ENCODE measurements around the gene U2SURP. TPM values are rescaled to one million over a fixed set of nuclear protein-coding genes. Genes with fewer than 3 reads are reported as not detected.

U2SURP gene
- total and polyA plus RNA-seq, 12 donors = 14.1 to 49.3 (median 40.2) TPM

DNA sequence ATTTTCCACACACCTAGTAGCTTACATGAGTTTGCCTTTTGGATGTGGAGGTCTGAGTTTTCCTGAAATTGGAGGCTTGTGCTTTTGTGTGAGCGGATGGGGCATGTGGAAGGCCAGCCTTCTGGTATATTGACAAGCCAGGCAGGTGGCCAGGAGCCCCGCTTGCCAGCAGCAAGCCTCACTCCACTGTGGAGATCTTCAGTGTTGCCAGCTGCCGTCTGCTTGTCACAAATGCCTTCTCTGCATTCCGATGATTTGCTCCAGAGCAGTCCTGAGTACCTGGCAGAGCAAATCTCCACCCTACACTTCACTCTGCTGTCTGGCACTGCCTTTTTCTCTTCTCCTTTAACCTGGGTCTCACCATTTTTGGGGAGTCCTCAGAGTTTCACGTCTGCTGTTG lies 89.1 kb downstream of the U2SURP start:
- WGBS, 2 donors = 45 to 46% methylated on average over 5 of the region's 5 CpGs
- peak in 4 of 8 donors; percentile 22 to 73 (median 44) for ATAC-seq

DNA sequence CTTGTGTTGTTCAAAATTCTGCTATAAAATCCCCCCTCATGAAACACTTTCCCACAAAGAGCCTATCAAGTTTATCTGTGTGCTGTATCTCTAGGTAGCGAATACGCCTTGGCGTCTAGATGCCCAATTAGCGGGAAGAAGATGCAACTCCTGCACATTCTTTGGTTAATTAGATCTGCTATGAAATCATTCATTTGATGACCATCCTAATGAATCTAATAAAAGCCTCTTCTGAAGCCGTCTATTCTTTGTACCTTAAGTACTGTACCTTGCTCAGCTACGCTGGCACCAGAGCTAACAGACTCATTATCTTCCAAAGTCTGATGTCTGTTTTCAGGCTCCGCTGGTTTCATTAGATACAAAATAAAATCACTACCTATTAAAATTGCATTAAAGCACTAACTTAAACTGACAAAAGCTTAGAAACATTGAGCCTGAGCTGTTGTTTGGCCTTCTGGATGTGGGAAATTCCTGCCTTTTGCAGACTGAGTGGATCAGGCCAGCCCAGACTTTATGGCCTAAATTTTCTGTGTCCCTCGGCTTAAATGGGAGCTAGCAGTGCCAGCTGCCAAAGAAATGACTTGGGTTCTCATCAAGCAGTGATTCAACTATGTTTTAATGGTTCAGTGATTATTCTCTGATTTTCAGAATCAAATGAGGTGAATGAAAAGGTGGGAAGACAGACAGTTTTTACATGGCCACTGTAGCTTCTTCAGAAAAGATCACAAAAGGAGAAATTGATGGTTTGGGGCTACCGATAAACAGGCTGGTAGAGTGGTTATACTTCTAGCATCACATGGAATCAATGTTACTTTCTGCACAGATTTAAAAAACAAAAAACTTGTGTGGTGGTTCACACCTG lies 89.8 kb downstream of the U2SURP start:
- ATAC-seq (no peak), DNase-seq (no peak)
- H3K4me1 ChIP-seq = no peaks in the 10 kb centered on the region
- H3K27me3 ChIP-seq = no peaks in the 10 kb centered on the region
- intact Hi-C loops (cut with DNase I) = loop anchor here in 1 of 10 donors (10.0 kb wide), 1 partner anchor 64 kb away; no protein-coding TSS in a partner anchor
- 88 to 92% methylated on average over 9 of the region's 9 CpGs for WGBS, 2 donors
- no peaks in the 10 kb centered on the region for H3K9me3 ChIP-seq
- no peak overlapping the region for H3K4me3 ChIP-seq
- H3K27ac ChIP-seq = no peak overlapping the region
- H3K36me3 ChIP-seq = no peaks in the 10 kb centered on the region
- TF ChIP-seq, protein P1, sequence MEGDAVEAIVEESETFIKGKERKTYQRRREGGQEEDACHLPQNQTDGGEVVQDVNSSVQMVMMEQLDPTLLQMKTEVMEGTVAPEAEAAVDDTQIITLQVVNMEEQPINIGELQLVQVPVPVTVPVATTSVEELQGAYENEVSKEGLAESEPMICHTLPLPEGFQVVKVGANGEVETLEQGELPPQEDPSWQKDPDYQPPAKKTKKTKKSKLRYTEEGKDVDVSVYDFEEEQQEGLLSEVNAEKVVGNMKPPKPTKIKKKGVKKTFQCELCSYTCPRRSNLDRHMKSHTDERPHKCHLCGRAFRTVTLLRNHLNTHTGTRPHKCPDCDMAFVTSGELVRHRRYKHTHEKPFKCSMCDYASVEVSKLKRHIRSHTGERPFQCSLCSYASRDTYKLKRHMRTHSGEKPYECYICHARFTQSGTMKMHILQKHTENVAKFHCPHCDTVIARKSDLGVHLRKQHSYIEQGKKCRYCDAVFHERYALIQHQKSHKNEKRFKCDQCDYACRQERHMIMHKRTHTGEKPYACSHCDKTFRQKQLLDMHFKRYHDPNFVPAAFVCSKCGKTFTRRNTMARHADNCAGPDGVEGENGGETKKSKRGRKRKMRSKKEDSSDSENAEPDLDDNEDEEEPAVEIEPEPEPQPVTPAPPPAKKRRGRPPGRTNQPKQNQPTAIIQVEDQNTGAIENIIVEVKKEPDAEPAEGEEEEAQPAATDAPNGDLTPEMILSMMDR (IDR thresholded peaks at IDR 0.05) = no peak

More for the DNA sequence above, 89.1 kb downstream of the U2SURP start:
- Histone ChIP-seq H3K27ac (no peak overlapping the region), H3K27me3 (no peaks in the 10 kb centered on the region), H3K4me1 (no peaks in the 10 kb centered on the region), H3K36me3 (no peaks in the 10 kb centered on the region), H3K4me3 (no peak overlapping the region), H3K9me3 (no peaks in the 10 kb centered on the region)
- TF ChIP-seq, protein P1 (IDR thresholded peaks at IDR 0.05) = no peak
- intact Hi-C loops (cut with DNase I) = loop anchor here in 1 of 10 donors (10.0 kb wide), 1 partner anchor 64 kb away; no protein-coding TSS in a partner anchor
- DNase-seq = peak; percentile 13 to 40

DNA sequence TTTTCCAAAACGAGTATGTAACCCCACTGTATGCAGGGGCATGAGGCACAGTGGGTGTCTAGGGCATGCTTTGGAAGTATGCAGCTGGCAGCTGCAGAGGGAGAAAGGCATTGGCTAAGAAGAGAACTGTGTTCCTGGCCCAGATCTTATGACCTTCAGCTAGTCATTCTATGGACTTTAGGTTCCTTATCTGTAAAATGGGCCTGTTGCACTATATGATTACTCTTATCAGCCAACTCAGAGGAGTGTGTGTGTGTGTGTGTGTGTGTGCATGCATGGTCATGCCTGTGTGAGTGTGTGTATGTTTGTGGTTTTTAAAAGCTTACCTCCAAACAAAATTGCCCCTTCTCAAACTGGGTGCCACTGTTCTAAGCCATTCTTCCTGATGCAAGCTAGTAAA lies 90.8 kb downstream of the U2SURP start:
- intact Hi-C loops (cut with DNase I) = loop anchor here in 1 of 10 donors (10.0 kb wide), 1 partner anchor 63 kb away; no protein-coding TSS in a partner anchor
- 68 to 76% methylated on average over 1 of the region's 1 CpG for WGBS, 2 donors
- no peak overlapping the region for H3K4me3 ChIP-seq
- no peaks in the 10 kb centered on the region for H3K27me3 ChIP-seq
- H3K4me1 ChIP-seq = no peaks in the 10 kb centered on the region
- TF ChIP-seq, protein P1 (IDR thresholded peaks at IDR 0.05) = no peak
- H3K27ac ChIP-seq = no peak overlapping the region
- no peak for DNase-seq
- H3K9me3 ChIP-seq = no peaks in the 10 kb centered on the region
- no peaks in the 10 kb centered on the region for H3K36me3 ChIP-seq
- ATAC-seq = no peak

DNA sequence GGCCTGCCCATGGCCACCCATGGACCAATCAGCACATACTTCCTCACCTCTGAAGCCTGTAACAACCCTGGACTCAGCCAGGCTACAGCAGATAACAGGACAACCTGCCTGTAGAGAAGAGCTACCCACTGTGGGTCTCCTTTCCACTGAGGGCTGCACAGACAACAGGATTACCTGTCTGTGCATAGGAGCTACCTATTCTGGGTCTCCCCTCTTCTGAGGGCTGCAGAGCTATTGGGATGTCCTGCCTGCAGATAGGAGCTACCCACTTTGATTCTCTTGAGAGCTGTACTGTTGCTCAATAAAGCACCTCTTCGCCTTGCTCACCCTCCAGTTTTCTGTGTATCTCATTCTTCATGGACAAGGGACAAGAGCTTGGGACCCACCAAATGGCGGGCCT lies 94.4 kb downstream of the U2SURP start:
- no peaks in the 10 kb centered on the region for H3K27me3 ChIP-seq
- no peaks in the 10 kb centered on the region for H3K9me3 ChIP-seq
- no peak for ATAC-seq
- H3K4me1 ChIP-seq = no peaks in the 10 kb centered on the region
- H3K4me3 ChIP-seq = no peak overlapping the region
- no peak overlapping the region for H3K27ac ChIP-seq
- WGBS, 2 donors = 91 to 92% methylated on average over 2 of the region's 2 CpGs
- no peaks in the 10 kb centered on the region for H3K36me3 ChIP-seq
- no peak for DNase-seq
- TF ChIP-seq, protein P1 (IDR thresholded peaks at IDR 0.05) = no peak
- intact Hi-C loops (cut with DNase I) = loop anchor here in 1 of 10 donors (10.0 kb wide), 1 partner anchor 59 kb away; no protein-coding TSS in a partner anchor
